Activated T-helper 1 cell treated with anti-CD3 and anti-CD28 coated beads, Interleukin-12 subunit alpha, Interleukin-12 subunit beta, Interleukin-2, Interleukin-4 antibody, amounts not matched to agents 30 ng/mL and 10 ng/mL and 1 ng/mL, durations not matched to agents 14 hours and 24 hours and 36 hours (primary cell): ENCODE data around the gene CASK. TPM values are rescaled to one million over a fixed set of nuclear protein-coding genes. Genes with fewer than 3 reads are reported as not detected.
A peak's percentile ranks its signal among the peaks of the same experiment; 100 is the strongest.

Experiments used
- DNase-seq: peaks from one replicate; pipeline ENCODE4 v3.0.0; 2021; ENCODE audit warnings: low spot score
- H3K27ac Mint-ChIP-seq: one replicate; pipeline ENCODE4 v1.8.0; 2021; ENCODE audit warnings: mild to moderate bottlenecking, mixed read lengths
- H3K27me3 Mint-ChIP-seq: one replicate; pipeline ENCODE4 v1.8.0; 2022; ENCODE audit warnings: mild to moderate bottlenecking, moderate library complexity, mixed read lengths; ENCODE audit not compliant: insufficient read depth
- H3K36me3 Mint-ChIP-seq: one replicate; pipeline ENCODE4 v1.8.0; 2021; ENCODE audit warnings: low read depth, mixed read lengths
- H3K4me1 Mint-ChIP-seq: one replicate; pipeline ENCODE4 v1.8.0; 2021; ENCODE audit warnings: low read depth, mixed read lengths
- H3K4me3 Mint-ChIP-seq: one replicate; pipeline ENCODE4 v1.8.0; 2021; ENCODE audit warnings: mild to moderate bottlenecking, moderate library complexity, mixed read lengths
- H3K9me3 Mint-ChIP-seq: one replicate; pipeline ENCODE4 v1.8.0; 2021; ENCODE audit warnings: mixed read lengths
- intact Hi-C: fragments of 100-400 bp; cut with micrococcal nuclease; formaldehyde crosslinking; loops from one replicate; pipeline ENCODE4 v1.15.1; 2024
- total RNA-seq: library from RNA; stranded (reverse); gene quantifications from 2 replicates; pipeline ENCODE4 v1.2.3, GENCODE V29; 2022

CASK gene
- total RNA-seq, 1 donor from 2014 or later, result 30.5 TPM

- Mint-ChIP-seq H3K27ac (no peak overlapping the region), H3K4me3 (no peak overlapping the region), H3K36me3 (peaks cover 27% of the 10 kb centered on the region), H3K4me1 (peaks cover 11% of the 10 kb centered on the region), H3K9me3 (peaks cover 40% of the 10 kb centered on the region), H3K27me3 (no peaks in the 10 kb centered on the region)
- intact Hi-C loops, result no loop called here
- no peak for DNase-seq
Observed at GRCh38 chrX:41900321-41900720, 23.0 kb downstream of the CASK start.

- Mint-ChIP-seq H3K27me3 (no peaks in the 10 kb centered on the region), H3K27ac (no peak overlapping the region), H3K36me3 (peaks cover 19% of the 10 kb centered on the region), H3K4me3 (no peak overlapping the region), H3K9me3 (peaks cover 41% of the 10 kb centered on the region), H3K4me1 (no peaks in the 10 kb centered on the region)
- DNase-seq, result no peak
- intact Hi-C loops, result no loop called here
Observed at GRCh38 chrX:41895826-41896225, 27.5 kb downstream of the CASK start.

GRCh38 chrX:41890026-41890423 lies 33.3 kb downstream of the CASK start:
- no peak overlapping the region for H3K27ac Mint-ChIP-seq
- H3K4me3 Mint-ChIP-seq, result no peak overlapping the region
- peaks cover 8% of the 10 kb centered on the region for H3K4me1 Mint-ChIP-seq
- H3K27me3 Mint-ChIP-seq, result no peaks in the 10 kb centered on the region
- intact Hi-C loops, result no loop called here
- peaks cover 13% of the 10 kb centered on the region for H3K36me3 Mint-ChIP-seq
- peaks cover 11% of the 10 kb centered on the region for H3K9me3 Mint-ChIP-seq
- no peak for DNase-seq

- H3K4me3 Mint-ChIP-seq, result no peak overlapping the region
- DNase-seq, result no peak
- H3K36me3 Mint-ChIP-seq, result peaks cover 10% of the 10 kb centered on the region
- no peak overlapping the region for H3K27ac Mint-ChIP-seq
- H3K9me3 Mint-ChIP-seq, result peaks cover 9% of the 10 kb centered on the region
- intact Hi-C loops, result no loop called here
- H3K4me1 Mint-ChIP-seq, result peaks cover 8% of the 10 kb centered on the region
- H3K27me3 Mint-ChIP-seq, result no peaks in the 10 kb centered on the region
Observed at GRCh38 chrX:41889317-41890025, 33.9 kb downstream of the CASK start.

- no peak for DNase-seq
- Mint-ChIP-seq H3K36me3 (peaks cover 4% of the 10 kb centered on the region), H3K4me1 (peaks cover 8% of the 10 kb centered on the region), H3K9me3 (peaks cover 5% of the 10 kb centered on the region), H3K27ac (no peak overlapping the region), H3K4me3 (no peak overlapping the region), H3K27me3 (no peaks in the 10 kb centered on the region)
- intact Hi-C loops, result no loop called here
Observed at GRCh38 chrX:41887691-41888090, 35.7 kb downstream of the CASK start.

GRCh38 chrX:41885724-41886123 lies 37.6 kb downstream of the CASK start:
- Mint-ChIP-seq H3K4me3 (no peak overlapping the region), H3K27ac (no peak overlapping the region), H3K36me3 (peaks cover 2% of the 10 kb centered on the region), H3K9me3 (peaks cover 5% of the 10 kb centered on the region), H3K27me3 (no peaks in the 10 kb centered on the region), H3K4me1 (peaks cover 8% of the 10 kb centered on the region)
- no peak for DNase-seq
- intact Hi-C loops, result no loop called here

GRCh38 chrX:41881166-41881565 lies 42.2 kb downstream of the CASK start:
- Mint-ChIP-seq H3K9me3 (no peaks in the 10 kb centered on the region), H3K4me1 (no peaks in the 10 kb centered on the region), H3K27ac (no peak overlapping the region), H3K27me3 (no peaks in the 10 kb centered on the region), H3K4me3 (no peak overlapping the region), H3K36me3 (no peaks in the 10 kb centered on the region)
- intact Hi-C loops, result no loop called here
- DNase-seq, result no peak

- intact Hi-C loops, result no loop called here
- H3K4me1 Mint-ChIP-seq, result peaks cover 6% of the 10 kb centered on the region
- peaks cover 5% of the 10 kb centered on the region for H3K36me3 Mint-ChIP-seq
- no peak overlapping the region for H3K4me3 Mint-ChIP-seq
- H3K27ac Mint-ChIP-seq, result no peak overlapping the region
- H3K9me3 Mint-ChIP-seq, result no peaks in the 10 kb centered on the region
- no peak for DNase-seq
- no peaks in the 10 kb centered on the region for H3K27me3 Mint-ChIP-seq
Observed at GRCh38 chrX:41877167-41877566, 46.2 kb downstream of the CASK start.

- H3K27ac Mint-ChIP-seq, result no peak overlapping the region
- H3K9me3 Mint-ChIP-seq, result no peaks in the 10 kb centered on the region
- no peak for DNase-seq
- H3K4me1 Mint-ChIP-seq, result peaks cover 6% of the 10 kb centered on the region
- H3K27me3 Mint-ChIP-seq, result no peaks in the 10 kb centered on the region
- intact Hi-C loops, result no loop called here
- peaks cover 5% of the 10 kb centered on the region for H3K36me3 Mint-ChIP-seq
- H3K4me3 Mint-ChIP-seq, result no peak overlapping the region
Observed at GRCh38 chrX:41875142-41875541, 48.2 kb downstream of the CASK start.

- DNase-seq, result no peak
- Mint-ChIP-seq H3K4me1 (peaks cover 13% of the 10 kb centered on the region), H3K27ac (no peak overlapping the region), H3K27me3 (no peaks in the 10 kb centered on the region), H3K4me3 (no peak overlapping the region), H3K36me3 (peaks cover 5% of the 10 kb centered on the region), H3K9me3 (no peaks in the 10 kb centered on the region)
- intact Hi-C loops, result no loop called here
Observed at GRCh38 chrX:41870719-41871151, 52.6 kb downstream of the CASK start.

- no peak overlapping the region for H3K27ac Mint-ChIP-seq
- H3K36me3 Mint-ChIP-seq, result peaks cover 4% of the 10 kb centered on the region
- intact Hi-C loops, result no loop called here
- H3K9me3 Mint-ChIP-seq, result no peaks in the 10 kb centered on the region
- no peaks in the 10 kb centered on the region for H3K27me3 Mint-ChIP-seq
- no peak overlapping the region for H3K4me3 Mint-ChIP-seq
- DNase-seq, result no peak
- peaks cover 11% of the 10 kb centered on the region for H3K4me1 Mint-ChIP-seq
Observed at GRCh38 chrX:41868392-41868977, 54.9 kb downstream of the CASK start.

GRCh38 chrX:41863343-41864203 lies 59.8 kb downstream of the CASK start:
- Mint-ChIP-seq H3K36me3 (peaks cover 2% of the 10 kb centered on the region), H3K27ac (peak overlapping the region; percentile 73), H3K27me3 (no peaks in the 10 kb centered on the region), H3K4me3 (no peak overlapping the region), H3K9me3 (no peaks in the 10 kb centered on the region), H3K4me1 (peaks cover 23% of the 10 kb centered on the region)
- intact Hi-C loops, result no loop called here
- DNase-seq, result no peak

- H3K27ac Mint-ChIP-seq, result peak overlapping the region; percentile 63
- DNase-seq, result no peak
- intact Hi-C loops, result no loop called here
- no peak overlapping the region for H3K4me3 Mint-ChIP-seq
- H3K4me1 Mint-ChIP-seq, result peaks cover 23% of the 10 kb centered on the region
- H3K27me3 Mint-ChIP-seq, result no peaks in the 10 kb centered on the region
- no peaks in the 10 kb centered on the region for H3K9me3 Mint-ChIP-seq
- H3K36me3 Mint-ChIP-seq, result peaks cover 2% of the 10 kb centered on the region
Observed at GRCh38 chrX:41862562-41863184, 60.7 kb downstream of the CASK start.
